ENCODE results near the gene TTC24.

TTC24 gene

GRCh38 chr1:156592910-156593660 is 13.6 kb downstream of the TTC24 start:
- no peak overlapping the region for H3K4me3 ChIP-seq (ENCODE audit: low read depth, low read length)
- no peak for TF ChIP-seq CTCF (IDR thresholded peaks at IDR 0.05; ENCODE audit: low read depth, low read length)

GRCh38 chr1:156593661-156593989 is 14.1 kb downstream of the TTC24 start:
- TF ChIP-seq CTCF (IDR thresholded peaks at IDR 0.05; ENCODE audit: low read depth, low read length) = no peak

GRCh38 chr1:156594190-156594589 is 14.7 kb downstream of the TTC24 start:
- no peak for TF ChIP-seq CTCF (IDR thresholded peaks at IDR 0.05; ENCODE audit: low read depth, low read length)
- H3K4me3 ChIP-seq (ENCODE audit: low read depth, low read length) = no peak overlapping the region

More at GRCh38 chr1:156593661-156593989, 14.1 kb downstream of the TTC24 start:
- H3K4me3 ChIP-seq (ENCODE audit: low read depth, low read length) = no peak overlapping the region

- H3K4me3 ChIP-seq (ENCODE audit: low read depth, low read length) = no peak overlapping the region
- TF ChIP-seq CTCF (IDR thresholded peaks at IDR 0.05; ENCODE audit: low read depth, low read length) = no peak
These were observed 15.5 kb downstream of the TTC24 start for GRCh38 chr1:156595016-156595415.

GRCh38 chr1:156596426-156596825 is 16.9 kb downstream of the TTC24 start:
- TF ChIP-seq CTCF (IDR thresholded peaks at IDR 0.05; ENCODE audit: low read depth, low read length) = no peak
- H3K4me3 ChIP-seq (ENCODE audit: low read depth, low read length) = no peak overlapping the region

GRCh38 chr1:156598125-156598524 is 18.6 kb downstream of the TTC24 start:
- TF ChIP-seq CTCF (IDR thresholded peaks at IDR 0.05; ENCODE audit: low read depth, low read length) = no peak
- no peak overlapping the region for H3K4me3 ChIP-seq (ENCODE audit: low read depth, low read length)

GRCh38 chr1:156598731-156599432 is 19.4 kb downstream of the TTC24 start:
- no peak for TF ChIP-seq CTCF (IDR thresholded peaks at IDR 0.05; ENCODE audit: low read depth, low read length)
- H3K4me3 ChIP-seq (ENCODE audit: low read depth, low read length) = no peak overlapping the region

All from WI38 (cell line).